Measurements from ENCODE around the gene SLC16A9.
"Not testable (repeated sequence)": the region's sequence is repeated elsewhere in the genome, so short reads cannot be mapped to it uniquely, and the experiment has no call there.

Gene SLC16A9

DNA sequence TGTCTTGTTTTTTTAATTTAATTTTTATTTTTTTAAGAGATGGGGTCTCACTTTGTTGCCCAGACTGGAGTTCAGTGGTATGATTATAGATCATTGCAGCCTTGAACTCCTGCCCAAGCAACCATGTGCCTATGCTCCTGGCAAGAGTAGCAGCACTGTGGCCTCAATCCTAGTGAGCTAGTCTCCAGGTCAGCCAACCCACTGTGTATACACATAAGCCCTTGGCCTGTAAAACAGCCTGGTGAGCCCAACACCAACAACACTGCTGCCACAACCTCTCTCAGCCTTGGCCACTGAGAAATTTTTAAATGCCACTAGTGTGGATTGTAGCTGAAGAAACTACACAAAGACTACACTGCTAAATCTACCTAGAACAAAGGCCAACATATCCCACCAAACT, 68.0 kb downstream of the SLC16A9 start:
- in situ Hi-C loops (cut with MboI; ENCODE audit: low pct_unique_long_range_greater_than_20kb, low sequenced_read_pairs), result loop anchor here (25.0 kb wide), 2 partner anchors 171 to 396 kb away; no protein-coding TSS in a partner anchor
- DNase-seq, result not testable (repeated sequence)

DNA sequence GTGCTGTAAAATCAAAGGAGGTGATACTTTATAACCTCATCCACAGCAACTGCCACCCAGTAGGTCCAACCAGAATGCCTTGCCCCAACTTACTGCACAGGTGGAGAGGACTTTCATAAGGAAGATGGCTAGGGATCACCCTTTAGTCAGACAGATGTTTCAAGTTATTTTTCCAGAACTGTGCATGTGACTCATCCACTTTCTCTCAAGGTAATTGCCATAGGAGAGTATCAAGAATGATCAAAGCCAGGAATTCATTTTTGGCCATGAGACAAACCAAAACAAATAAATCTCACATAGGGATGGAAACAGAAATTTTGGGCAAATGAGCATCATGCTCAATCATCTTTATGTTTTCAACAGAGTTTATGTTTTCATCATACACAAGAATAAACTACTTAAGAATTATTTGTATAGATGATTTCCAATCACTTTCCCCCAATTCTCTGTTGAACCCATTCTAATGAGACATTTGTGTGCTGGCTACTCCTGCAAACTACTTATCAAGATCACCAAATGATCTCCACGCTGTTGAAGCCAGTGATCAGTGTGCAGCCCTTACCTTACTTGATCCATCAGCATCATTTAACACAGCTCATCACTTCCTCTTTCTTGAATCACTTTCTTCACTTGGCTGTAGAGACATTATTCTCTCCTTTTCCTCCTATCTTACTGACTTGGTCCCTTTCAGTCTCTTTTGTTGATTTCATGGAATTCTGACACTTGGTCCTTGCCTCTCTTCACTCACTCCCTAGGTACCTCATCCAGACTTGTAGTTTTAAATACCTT, 74.0 kb downstream of the SLC16A9 start:
- in situ Hi-C loops (cut with MboI; ENCODE audit: low pct_unique_long_range_greater_than_20kb, low sequenced_read_pairs), result loop anchor here (25.0 kb wide), 2 partner anchors 177 to 402 kb away; no protein-coding TSS in a partner anchor
- peak; percentile 14 for DNase-seq

DNA sequence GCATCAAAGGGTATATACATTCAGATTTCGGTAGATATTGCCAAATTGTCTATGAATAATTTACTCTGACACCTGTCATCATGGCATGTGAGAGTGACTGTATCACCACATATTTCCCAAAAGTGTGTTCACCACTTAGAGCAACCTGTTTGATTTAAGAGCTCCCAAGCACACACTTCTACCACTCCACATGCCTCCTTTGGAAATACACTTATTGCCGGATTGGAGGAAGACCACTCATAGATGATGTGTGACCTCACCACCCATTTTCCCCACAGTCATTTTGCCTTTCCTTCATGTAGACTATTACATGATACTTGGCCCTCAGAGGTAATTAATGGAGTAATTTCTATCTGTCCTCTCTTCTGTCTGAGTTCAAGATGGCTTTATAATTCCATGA, 75.5 kb downstream of the SLC16A9 start:
- in situ Hi-C loops (cut with MboI; ENCODE audit: low pct_unique_long_range_greater_than_20kb, low sequenced_read_pairs), result loop anchor here (25.0 kb wide), 2 partner anchors 178 to 403 kb away; no protein-coding TSS in a partner anchor
- no peak for DNase-seq

- DNase-seq, result no peak
- in situ Hi-C loops (cut with MboI; ENCODE audit: low pct_unique_long_range_greater_than_20kb, low sequenced_read_pairs), result loop anchor here (25.0 kb wide), 2 partner anchors 179 to 404 kb away; no protein-coding TSS in a partner anchor
These were observed 76.6 kb downstream of the SLC16A9 start for GRCh38 chr10:59633063-59633462.

DNA sequence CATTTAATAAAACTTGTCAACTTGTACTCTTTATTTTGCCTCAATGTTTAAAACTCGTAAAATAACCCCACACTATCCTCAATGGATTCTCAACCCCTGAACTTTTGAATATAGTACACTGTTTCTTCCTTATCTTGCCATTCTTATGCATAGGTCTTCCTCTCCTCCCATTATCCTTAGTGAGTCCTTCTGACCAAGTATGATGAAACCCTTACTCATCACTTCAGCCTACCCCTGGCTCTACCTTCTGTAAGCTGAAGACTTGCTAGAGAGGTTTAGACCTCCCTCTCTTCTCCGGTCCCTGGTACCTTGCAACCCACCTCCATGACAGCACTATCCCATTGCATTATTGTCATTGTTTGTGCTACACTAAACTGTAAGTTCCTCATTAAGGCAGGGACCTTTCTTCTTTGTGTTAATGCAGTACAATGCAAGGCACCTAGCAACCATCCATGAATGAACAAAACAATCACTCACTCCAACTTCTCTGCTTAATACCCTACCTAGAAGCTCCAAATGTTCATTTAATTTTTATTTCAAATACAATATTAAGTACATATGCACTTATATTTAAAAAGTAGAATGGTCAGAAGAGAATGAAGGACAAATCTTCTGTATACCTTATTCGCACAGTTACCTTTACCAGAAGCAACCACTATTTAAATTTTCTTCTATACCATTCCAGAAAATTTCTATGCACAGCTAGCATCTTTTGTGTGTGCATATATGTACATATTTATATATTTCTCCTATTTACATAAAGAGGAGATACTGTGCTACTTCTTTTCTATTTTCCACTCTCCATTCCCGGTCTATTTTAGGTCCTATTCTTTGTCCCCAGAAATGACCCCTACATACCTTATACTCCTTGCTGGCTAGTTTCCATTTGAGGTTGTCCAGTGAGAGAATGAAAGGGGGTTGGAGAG, 77.5 kb downstream of the SLC16A9 start:
- in situ Hi-C loops (cut with MboI; ENCODE audit: low pct_unique_long_range_greater_than_20kb, low sequenced_read_pairs), result loop anchor here (25.0 kb wide), 2 partner anchors 180 to 405 kb away; no protein-coding TSS in a partner anchor
- no peak for DNase-seq

DNA sequence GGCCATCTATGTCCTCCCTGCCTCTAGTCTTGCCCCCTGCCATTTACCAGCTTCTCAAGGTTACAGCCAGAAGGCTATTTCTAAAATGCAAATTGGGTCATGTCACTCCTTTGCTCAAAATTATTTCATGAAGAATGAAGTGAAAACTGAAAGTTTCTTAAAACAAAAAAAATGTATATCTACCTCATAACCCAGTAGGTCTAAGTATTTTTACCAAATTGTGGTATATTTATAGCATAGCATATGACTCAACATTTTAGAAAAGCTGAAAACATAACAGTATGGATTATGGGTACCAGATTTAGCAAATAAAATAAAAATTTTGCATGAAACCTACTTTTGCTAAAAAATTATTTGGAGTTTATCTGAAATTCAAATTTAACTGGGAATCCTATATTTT, 78.4 kb downstream of the SLC16A9 start:
- no peak for DNase-seq
- in situ Hi-C loops (cut with MboI; ENCODE audit: low pct_unique_long_range_greater_than_20kb, low sequenced_read_pairs), result loop anchor here (25.0 kb wide), 2 partner anchors 181 to 406 kb away; no protein-coding TSS in a partner anchor

- DNase-seq, result no peak
- in situ Hi-C loops (cut with MboI; ENCODE audit: low pct_unique_long_range_greater_than_20kb, low sequenced_read_pairs), result loop anchor here (25.0 kb wide), 2 partner anchors 183 to 408 kb away; no protein-coding TSS in a partner anchor
These were observed 80.7 kb downstream of the SLC16A9 start for GRCh38 chr10:59628965-59629364.

DNA sequence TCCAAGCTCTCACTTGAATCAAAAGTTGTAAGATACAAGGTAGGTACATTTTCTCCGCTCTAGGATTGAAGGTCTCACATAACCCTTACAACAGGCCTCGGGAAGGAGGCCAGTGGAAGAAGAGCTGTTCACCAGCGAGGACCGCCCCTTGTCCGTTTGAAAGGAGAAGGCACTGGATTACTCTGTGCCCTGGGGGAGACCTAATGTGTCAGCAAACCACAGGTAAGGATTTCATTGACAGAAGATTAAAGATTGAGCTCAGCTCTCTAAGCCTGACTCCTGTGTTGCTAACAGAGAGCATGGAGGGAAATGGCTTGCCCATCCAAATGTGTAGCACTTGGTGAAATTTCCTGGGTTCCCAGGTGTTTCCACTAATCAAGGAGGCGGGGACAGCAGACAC, 81.2 kb downstream of the SLC16A9 start:
- no peak for DNase-seq
- in situ Hi-C loops (cut with MboI; ENCODE audit: low pct_unique_long_range_greater_than_20kb, low sequenced_read_pairs), result loop anchor here (25.0 kb wide), 2 partner anchors 184 to 409 kb away; no protein-coding TSS in a partner anchor

DNA sequence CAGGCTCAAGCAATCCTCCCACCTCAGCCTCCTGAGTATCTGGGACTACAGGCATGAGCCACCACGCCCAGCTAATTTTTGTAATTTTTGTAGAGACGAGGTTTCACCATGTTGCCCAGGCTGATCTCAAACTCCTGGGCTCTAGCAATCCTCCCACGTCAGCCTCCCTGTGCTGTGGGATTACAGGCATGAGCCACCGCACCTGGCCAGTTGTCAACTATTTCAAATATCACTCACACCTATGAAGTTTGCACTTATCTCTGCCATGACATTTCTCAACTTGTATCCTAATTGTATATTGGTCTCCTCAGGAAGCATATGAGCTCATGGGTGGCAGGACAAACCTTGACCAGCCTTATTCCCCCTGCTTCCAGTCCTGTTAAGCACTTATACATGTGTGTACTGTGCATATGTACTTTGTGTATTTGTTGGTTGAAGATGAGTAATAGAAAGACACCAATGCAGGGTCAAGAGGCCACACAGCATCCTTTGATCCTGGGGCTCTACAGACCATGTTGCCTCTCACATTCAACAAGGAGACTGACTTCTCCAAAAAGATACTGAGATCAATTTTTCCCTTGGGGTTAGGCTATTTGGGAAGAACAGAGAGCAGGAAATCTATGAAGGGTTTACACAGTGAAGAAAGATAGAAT, 82.2 kb downstream of the SLC16A9 start:
- no peak for DNase-seq
- in situ Hi-C loops (cut with MboI; ENCODE audit: low pct_unique_long_range_greater_than_20kb, low sequenced_read_pairs), result loop anchor here (25.0 kb wide), 2 partner anchors 185 to 410 kb away; no protein-coding TSS in a partner anchor

GRCh38 chr10:59626523-59626869, 83.2 kb downstream of the SLC16A9 start:
- no peak for DNase-seq
- in situ Hi-C loops (cut with MboI; ENCODE audit: low pct_unique_long_range_greater_than_20kb, low sequenced_read_pairs), result loop anchor here (25.0 kb wide), 2 partner anchors 186 to 411 kb away; no protein-coding TSS in a partner anchor

- in situ Hi-C loops (cut with MboI; ENCODE audit: low pct_unique_long_range_greater_than_20kb, low sequenced_read_pairs), result loop anchor here (25.0 kb wide), 2 partner anchors 186 to 411 kb away; no protein-coding TSS in a partner anchor
- DNase-seq, result peak; percentile 81
These were observed 83.7 kb downstream of the SLC16A9 start for GRCh38 chr10:59625721-59626522.

GRCh38 chr10:59624951-59625350, 84.7 kb downstream of the SLC16A9 start:
- in situ Hi-C loops (cut with MboI; ENCODE audit: low pct_unique_long_range_greater_than_20kb, low sequenced_read_pairs), result loop anchor here (25.0 kb wide), 3 partner anchors 187 to 663 kb away; no protein-coding TSS in a partner anchor
- DNase-seq, result no peak

- in situ Hi-C loops (cut with MboI; ENCODE audit: low pct_unique_long_range_greater_than_20kb, low sequenced_read_pairs), result loop anchor here (25.0 kb wide), 1 partner anchor 662 kb away; no protein-coding TSS in a partner anchor
These were observed 85.5 kb downstream of the SLC16A9 start for GRCh38 chr10:59624136-59624535.

DNA sequence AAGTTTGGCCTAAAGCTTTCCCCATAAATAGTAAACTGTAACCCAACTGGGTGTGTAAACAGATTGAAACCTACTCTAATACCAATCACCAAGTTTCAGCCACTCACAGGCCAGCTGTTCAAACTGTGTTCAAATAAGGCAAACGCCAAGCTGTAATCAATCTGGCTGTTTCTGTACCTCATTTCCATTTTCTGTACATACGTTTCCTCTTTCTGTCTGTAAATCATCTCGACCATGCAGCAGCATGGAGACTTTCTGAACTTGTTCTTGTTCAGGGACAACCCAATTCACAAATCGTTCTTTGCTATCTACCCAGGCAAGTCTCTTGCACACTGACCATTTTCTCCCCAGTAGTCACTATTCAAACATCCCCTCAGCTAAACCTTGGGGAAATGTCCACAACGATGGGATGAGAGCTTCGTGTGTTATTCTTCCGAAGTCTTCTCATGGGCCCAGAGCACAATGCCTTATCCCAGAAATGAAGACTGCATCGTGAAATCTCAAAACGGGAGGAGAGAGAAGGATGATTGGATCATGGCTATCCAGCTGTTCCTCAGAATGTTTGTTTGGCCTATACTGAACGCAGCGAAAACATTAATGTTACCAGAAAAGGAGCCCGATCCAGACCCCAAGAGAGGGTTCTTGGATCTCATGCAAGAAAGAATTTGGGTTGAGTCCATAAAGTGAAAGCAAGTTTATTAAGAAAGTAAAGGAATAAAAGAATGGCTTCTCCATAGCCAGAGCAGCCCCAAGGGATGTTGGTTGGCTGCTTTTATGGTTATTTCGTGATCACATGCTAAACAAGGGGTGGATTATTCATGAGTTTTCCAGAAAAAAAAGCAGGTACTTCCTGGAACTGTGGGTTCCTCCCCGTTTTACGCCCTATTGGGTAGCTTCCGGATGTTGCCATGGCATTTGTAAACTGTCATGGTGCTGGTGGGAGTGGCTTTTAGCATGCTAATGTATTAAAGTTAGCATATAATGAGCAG, 86.2 kb downstream of the SLC16A9 start:
- in situ Hi-C loops (cut with MboI; ENCODE audit: low pct_unique_long_range_greater_than_20kb, low sequenced_read_pairs), result loop anchor here (25.0 kb wide), 1 partner anchor 661 kb away; no protein-coding TSS in a partner anchor
- DNase-seq, result no peak

More at GRCh38 chr10:59624136-59624535, 85.5 kb downstream of the SLC16A9 start:
- no peak for DNase-seq

GRCh38 chr10:59622320-59623132, 87.1 kb downstream of the SLC16A9 start:
- in situ Hi-C loops (cut with MboI; ENCODE audit: low pct_unique_long_range_greater_than_20kb, low sequenced_read_pairs), result loop anchor here (25.0 kb wide), 1 partner anchor 660 kb away; no protein-coding TSS in a partner anchor
- DNase-seq, result peak; percentile 75

DNA sequence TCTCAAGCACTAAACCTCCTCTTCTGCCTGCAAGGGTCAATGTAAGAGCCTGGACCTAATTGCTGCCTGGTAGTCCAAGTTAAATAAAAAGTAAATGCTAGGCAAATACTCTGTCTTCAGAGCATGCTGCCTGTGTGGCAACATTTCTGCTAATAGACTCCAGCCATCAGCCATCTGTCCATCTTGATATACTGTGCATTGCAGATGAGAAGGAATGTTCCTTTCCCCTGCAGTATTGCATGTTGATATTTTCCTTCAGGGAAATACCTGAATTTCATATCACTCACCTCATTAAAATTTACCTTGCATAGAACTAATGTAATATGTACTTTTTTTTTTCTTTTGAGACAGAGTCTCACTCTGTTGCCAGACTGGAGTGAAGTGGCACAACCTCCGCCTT, 87.9 kb downstream of the SLC16A9 start:
- in situ Hi-C loops (cut with MboI; ENCODE audit: low pct_unique_long_range_greater_than_20kb, low sequenced_read_pairs), result loop anchor here (25.0 kb wide), 1 partner anchor 659 kb away; no protein-coding TSS in a partner anchor
- DNase-seq, result no peak

All from KBM-7 (cell line).